ENCODE measurements around the gene LRP1B.

LRP1B gene

DNA sequence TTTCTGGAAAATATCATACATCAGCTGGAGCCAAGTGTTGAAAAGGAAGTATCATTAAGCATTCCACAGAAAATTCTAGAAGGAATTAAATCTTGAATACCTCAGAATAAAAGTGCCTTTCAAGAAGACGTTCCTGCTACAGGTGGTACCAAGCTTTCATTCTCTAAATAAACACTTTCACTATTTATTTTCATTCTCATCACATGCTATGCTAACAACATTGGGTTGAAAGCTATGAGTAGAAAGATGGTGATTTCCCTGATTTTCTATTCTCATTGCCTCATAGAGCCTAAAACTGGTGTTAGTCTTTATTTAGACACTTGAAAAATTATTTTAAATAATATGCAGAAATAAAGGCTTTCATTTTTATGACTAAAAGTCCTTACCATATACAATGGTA, 324.7 kb downstream of the LRP1B start:
- TF ChIP-seq, protein P1, sequence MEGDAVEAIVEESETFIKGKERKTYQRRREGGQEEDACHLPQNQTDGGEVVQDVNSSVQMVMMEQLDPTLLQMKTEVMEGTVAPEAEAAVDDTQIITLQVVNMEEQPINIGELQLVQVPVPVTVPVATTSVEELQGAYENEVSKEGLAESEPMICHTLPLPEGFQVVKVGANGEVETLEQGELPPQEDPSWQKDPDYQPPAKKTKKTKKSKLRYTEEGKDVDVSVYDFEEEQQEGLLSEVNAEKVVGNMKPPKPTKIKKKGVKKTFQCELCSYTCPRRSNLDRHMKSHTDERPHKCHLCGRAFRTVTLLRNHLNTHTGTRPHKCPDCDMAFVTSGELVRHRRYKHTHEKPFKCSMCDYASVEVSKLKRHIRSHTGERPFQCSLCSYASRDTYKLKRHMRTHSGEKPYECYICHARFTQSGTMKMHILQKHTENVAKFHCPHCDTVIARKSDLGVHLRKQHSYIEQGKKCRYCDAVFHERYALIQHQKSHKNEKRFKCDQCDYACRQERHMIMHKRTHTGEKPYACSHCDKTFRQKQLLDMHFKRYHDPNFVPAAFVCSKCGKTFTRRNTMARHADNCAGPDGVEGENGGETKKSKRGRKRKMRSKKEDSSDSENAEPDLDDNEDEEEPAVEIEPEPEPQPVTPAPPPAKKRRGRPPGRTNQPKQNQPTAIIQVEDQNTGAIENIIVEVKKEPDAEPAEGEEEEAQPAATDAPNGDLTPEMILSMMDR (IDR thresholded peaks at IDR 0.05; ENCODE audit: control insufficient read depth, extremely low read depth, insufficient read depth): no peak
- DNase-seq (ENCODE audit: low read depth): no peak
- H3K4me3 ChIP-seq (ENCODE audit: low read depth, low read length): no peak overlapping the region

DNA sequence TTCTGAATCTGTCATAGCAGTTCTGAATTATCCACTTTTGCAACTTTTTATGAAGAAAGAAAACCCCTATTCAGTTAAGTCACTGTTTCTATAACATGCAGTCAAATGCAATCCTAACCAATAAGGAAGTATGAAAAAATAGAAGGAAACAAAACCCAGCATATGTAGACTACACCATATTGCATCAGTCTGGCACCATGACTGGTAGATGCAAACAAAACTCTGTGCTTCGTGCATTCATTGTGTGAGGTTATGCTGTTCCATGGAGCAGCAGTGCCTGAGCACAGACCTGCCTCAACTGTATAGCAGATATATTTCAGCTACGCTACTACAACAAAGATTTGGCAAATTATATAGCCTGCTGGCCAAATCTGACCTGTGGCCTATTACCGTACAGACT, 325.5 kb downstream of the LRP1B start:
- TF ChIP-seq, protein P1 (IDR thresholded peaks at IDR 0.05; ENCODE audit: control insufficient read depth, extremely low read depth, insufficient read depth): no peak
- H3K4me3 ChIP-seq (ENCODE audit: low read depth, low read length): no peak overlapping the region
- DNase-seq (ENCODE audit: low read depth): no peak

DNA sequence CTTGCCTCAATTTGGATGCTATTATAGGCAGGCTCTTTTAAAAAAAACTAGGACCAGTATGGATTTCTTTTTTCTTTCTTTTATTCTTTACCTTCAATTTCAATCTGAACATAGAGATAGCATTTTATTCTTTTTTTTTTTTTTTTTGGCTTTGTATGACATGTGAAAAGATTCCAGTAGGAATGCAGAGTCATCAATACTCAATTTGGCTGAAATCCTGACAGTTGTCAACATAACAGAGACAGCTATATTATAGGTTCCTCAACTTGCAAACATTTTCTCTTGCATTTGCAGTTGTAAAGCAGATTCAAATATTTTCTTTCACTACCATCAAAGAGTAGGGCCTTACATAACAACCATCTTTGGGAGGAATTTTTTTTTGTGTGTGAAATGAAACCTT, 334.4 kb downstream of the LRP1B start:
- TF ChIP-seq, protein P1 (IDR thresholded peaks at IDR 0.05; ENCODE audit: control insufficient read depth, extremely low read depth, insufficient read depth): no peak
- no peak overlapping the region for H3K4me3 ChIP-seq (ENCODE audit: low read depth, low read length)
- DNase-seq (ENCODE audit: low read depth): no peak

DNA sequence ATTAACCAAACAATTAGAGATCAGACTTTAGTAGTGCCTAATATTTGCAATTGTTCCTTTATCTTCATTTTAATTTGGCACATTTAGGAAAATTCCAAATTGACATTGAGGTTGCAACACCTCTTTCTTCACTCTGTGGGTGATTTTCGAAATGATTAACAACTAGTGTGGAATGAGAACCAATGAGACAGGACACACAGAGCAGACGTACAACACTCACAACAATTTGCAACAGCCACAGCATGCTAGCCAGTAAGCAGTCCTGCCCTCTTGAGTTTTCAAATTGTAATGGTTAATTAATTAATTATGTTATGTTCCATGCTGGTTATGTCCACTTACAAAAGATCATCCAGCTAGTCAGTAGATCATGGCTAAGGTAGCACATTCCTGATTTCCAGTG, 339.3 kb downstream of the LRP1B start:
- DNase-seq (ENCODE audit: low read depth): no peak
- no peak overlapping the region for H3K4me3 ChIP-seq (ENCODE audit: low read depth, low read length)
- TF ChIP-seq, protein P1 (IDR thresholded peaks at IDR 0.05; ENCODE audit: control insufficient read depth, extremely low read depth, insufficient read depth): 0 out of 2 replicates have a peak, but pooled peaks have one; percentile 8

DNA sequence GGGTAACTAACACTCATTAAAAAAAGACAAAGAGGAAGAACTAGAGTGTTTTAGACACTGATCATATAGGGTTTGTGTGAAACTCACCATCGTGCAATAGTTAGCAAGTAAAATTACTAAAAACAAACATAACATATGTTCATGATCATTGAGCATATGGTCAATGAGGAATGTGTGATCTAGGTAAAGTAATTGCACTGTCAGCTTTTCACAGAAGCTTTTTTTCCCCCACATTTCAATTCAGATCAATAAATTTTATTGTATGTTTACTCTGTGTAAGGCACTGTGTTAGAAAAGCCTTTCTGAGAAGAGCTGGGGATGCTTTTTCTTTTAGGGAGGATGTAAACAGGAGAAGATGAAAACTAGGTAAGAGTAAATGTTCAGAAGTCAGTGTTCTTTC, 348.2 kb downstream of the LRP1B start:
- TF ChIP-seq, protein P1 (IDR thresholded peaks at IDR 0.05; ENCODE audit: control insufficient read depth, extremely low read depth, insufficient read depth): no peak
- no peak for DNase-seq (ENCODE audit: low read depth)
- H3K4me3 ChIP-seq (ENCODE audit: low read depth, low read length): no peak overlapping the region

DNA sequence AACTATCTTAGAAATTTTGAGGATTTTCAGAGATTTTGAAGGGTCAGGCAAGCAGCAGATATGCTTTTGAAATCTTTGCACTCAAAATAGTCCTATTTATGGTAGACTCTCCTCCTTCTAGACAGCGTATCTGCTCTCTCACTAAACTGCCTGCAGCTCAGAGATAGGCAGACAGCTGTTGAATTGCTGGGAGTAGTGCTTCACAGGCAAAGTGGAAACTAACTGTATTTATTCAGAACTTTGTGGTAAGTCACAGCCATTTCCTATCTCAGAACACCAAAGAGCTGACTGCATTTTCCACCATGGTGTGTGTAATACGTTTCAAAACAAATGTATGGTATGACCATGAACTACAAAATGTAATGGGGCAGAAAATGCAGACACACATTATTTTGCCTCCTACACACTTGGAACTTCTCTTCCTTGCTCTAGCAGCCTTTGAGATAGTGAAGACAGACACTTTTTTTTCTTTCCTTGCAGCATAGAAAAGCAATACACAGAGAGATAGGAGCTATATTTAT, 352.4 kb downstream of the LRP1B start:
- no peak for DNase-seq (ENCODE audit: low read depth)

DNA sequence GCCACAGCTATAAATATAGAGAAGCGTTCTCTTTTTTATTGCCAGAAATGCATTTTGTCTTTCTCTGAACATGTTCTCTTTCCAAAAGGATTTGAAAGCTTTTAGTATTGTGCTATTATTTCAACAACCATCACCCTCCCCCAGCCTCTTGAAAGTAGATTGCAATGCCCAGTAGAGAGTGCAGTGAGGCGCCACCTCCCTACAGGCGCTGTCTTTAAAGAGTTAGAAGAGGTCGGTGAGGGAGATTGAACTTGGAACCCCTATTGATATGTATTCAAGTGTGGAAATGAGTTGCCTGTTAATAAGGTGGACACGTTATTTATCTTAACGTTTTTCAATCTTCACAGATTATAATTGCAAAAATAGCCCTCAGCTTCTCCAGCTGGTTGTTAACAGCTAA, 360.3 kb downstream of the LRP1B start:
- TF ChIP-seq, protein P1 (IDR thresholded peaks at IDR 0.05; ENCODE audit: control insufficient read depth, extremely low read depth, insufficient read depth): no peak
- no peak for DNase-seq (ENCODE audit: low read depth)

More for the DNA sequence above, 352.4 kb downstream of the LRP1B start:
- TF ChIP-seq, protein P1 (IDR thresholded peaks at IDR 0.05; ENCODE audit: control insufficient read depth, extremely low read depth, insufficient read depth): no peak
- H3K4me3 ChIP-seq (ENCODE audit: low read depth, low read length): no peak overlapping the region

More for the DNA sequence above, 360.3 kb downstream of the LRP1B start:
- no peak overlapping the region for H3K4me3 ChIP-seq (ENCODE audit: low read depth, low read length)

Data from LNCaP clone FGC (cell line).